Right ventricle myocardium superior (tissue), 1 donor: Measurements from ENCODE around the gene SURF6. TPM values are rescaled to one million over a fixed set of nuclear protein-coding genes. Genes with fewer than 3 reads are reported as not detected.

Experiments
- total RNA-seq: library from RNA; stranded (reverse); fragmentation: NEBNext Ultra II Directional; extraction: Animal tissue kit (Norgen Biotek cat#: 25700); gene quantifications from one replicate; pipeline ENCODE4 v1.2.1, GENCODE V29; 2021
- donor health status: DM: no; HTN: yes; CAD: no; lungs with severe emphysema.

SURF6 gene
- total RNA-seq, 1 donor from 2014 or later: 11.1 TPM

Other genes with a start within 250 kb of the SURF6 start
- 33.1 TPM for gene RALGDS, start 214.9 kb downstream of the SURF6 start, total RNA-seq
- gene GBGT1, start 172.3 kb downstream of the SURF6 start, total RNA-seq: 6.4 TPM
- not detected for gene OBP2B, start 126.9 kb downstream of the SURF6 start, total RNA-seq
- gene ABO, start 61.0 kb downstream of the SURF6 start, total RNA-seq: 2.4 TPM
- gene MED22, start 11.9 kb upstream of the SURF6 start, total RNA-seq: 19.2 TPM
- gene RPL7A, start 12.0 kb upstream of the SURF6 start, total RNA-seq: 834 TPM
- 55.4 TPM for gene SURF1, start 20.3 kb upstream of the SURF6 start, total RNA-seq
- gene SURF2, start 20.4 kb upstream of the SURF6 start, total RNA-seq: 14.0 TPM
- gene SURF4, start 39.9 kb upstream of the SURF6 start, total RNA-seq: 58.3 TPM
- gene STKLD1, start 40.2 kb upstream of the SURF6 start, total RNA-seq: 0.27 TPM
- 18.0 TPM for gene REXO4, start 81.8 kb upstream of the SURF6 start, total RNA-seq
- gene ADAMTS13, start 86.2 kb upstream of the SURF6 start, total RNA-seq: 2.8 TPM
- 12.9 TPM for gene CACFD1, start 123.8 kb upstream of the SURF6 start, total RNA-seq
- gene SLC2A6, start 142.9 kb upstream of the SURF6 start, total RNA-seq: 2.9 TPM
- not detected for gene MYMK, start 188.8 kb upstream of the SURF6 start, total RNA-seq
- gene ADAMTSL2, start 198.5 kb upstream of the SURF6 start, total RNA-seq: 8.1 TPM